Measurements from ENCODE around the gene ZDHHC14.
"Not testable (repeated sequence)": the region's sequence is repeated elsewhere in the genome, so short reads cannot be mapped to it uniquely, and the experiment has no call there.

The ZDHHC14 gene

GRCh38 chr6:157556671-157557430, 175.9 kb downstream of the ZDHHC14 start:
- no peak for DNase-seq

DNA sequence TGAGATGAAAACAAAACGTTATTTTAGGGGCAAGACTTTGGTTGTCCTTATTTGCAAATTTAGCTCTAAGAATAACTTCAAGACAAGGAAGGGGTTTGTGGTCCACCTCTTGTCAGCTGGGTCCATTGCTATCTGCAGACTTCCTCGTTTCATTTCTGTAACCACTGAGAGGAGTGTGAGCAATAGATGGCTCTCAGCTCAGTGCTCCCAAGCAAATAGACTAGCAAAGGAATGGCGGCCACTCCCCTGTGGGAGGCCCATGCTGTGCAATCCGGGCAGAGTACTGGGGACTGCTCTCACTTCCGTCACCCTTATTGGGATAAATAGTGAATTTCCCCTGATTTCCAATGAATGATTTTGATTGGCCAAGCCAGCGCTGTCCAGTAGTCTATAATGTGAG, 176.6 kb downstream of the ZDHHC14 start:
- no peak for DNase-seq

- no peak for DNase-seq
These were observed 177.1 kb downstream of the ZDHHC14 start for GRCh38 chr6:157558049-157558448.

DNA sequence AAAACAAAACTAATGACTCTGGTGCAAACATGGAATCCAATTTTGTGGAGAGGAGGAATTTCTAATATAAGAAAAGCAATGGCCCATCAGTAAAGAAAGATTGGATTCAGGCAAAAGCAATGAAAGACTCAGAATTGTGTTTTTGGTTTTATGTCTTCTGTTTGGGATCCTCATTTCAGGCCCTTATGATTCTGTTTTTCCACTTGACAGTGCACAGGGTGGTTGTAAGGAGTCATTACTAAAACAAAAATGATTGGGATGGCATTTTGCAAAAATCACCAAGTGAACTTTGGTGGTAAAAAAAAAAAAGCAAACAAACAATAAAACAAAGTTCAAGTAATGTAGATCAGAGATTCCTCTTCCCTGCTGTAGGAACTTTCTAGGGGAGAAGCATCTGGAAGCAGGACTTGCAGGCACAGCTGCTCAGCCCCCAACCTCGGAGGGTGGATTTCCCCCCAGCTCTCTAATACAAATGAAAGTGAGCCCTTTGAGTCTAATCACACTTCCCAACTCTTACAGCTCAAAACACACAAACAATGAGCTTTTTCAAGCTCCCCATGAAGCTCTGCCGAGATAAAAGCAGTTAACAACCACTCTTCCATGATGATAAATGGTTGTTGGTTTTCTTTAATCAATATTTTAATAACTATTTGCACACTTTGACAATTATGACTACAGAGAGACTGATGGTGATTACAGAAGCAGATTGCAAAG, 177.7 kb downstream of the ZDHHC14 start:
- DNase-seq = no peak

GRCh38 chr6:157559201-157559756, 178.3 kb downstream of the ZDHHC14 start:
- no peak for DNase-seq

- DNase-seq = not testable (repeated sequence)
These were observed 179.1 kb downstream of the ZDHHC14 start for GRCh38 chr6:157560063-157560462.

GRCh38 chr6:157560691-157561413, 179.9 kb downstream of the ZDHHC14 start:
- DNase-seq = no peak

GRCh38 chr6:157561414-157561790, 180.4 kb downstream of the ZDHHC14 start:
- no peak for DNase-seq

DNA sequence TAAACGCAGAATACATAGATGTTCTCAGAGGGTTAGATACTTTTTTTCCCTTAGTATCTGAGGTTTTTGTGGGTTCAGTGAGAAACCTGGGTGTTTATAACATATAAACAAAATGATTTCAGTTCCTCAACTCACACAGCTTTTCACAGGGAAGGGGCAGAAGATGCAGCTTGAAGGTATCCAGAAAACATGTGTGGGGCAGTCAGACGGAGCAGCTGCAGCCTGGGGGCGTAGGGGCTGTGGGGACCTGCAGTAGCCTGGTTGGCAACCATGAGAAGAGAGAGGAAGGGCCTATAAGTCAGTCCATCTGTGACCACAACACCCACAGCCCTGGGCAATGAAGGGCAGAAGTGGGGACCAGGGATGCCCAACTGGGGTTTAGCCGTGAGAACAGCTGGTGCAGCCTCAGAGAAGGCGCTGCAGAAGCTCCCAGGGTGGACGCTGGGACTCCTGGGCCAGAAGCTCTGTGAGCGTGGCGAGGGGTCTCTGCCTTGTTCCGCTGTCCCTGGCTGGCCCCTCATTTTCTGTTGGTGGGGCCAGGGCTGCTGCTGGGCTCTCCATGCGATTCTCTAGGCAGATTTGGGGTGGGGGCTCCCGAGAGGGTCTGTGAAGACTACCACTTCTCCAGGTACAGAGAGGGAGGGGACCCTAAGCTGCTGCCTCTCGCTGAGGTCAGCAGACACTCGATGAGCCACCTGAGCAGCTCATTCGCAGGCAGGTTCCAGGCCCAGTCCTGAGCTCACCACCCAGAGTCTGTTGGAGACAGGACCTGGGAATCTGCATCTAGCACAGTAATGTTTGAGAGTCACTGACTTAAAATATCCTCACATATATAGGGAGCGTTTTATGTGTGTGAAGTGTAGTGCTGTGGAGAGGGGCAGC, 181.2 kb downstream of the ZDHHC14 start:
- no peak for DNase-seq

DNA sequence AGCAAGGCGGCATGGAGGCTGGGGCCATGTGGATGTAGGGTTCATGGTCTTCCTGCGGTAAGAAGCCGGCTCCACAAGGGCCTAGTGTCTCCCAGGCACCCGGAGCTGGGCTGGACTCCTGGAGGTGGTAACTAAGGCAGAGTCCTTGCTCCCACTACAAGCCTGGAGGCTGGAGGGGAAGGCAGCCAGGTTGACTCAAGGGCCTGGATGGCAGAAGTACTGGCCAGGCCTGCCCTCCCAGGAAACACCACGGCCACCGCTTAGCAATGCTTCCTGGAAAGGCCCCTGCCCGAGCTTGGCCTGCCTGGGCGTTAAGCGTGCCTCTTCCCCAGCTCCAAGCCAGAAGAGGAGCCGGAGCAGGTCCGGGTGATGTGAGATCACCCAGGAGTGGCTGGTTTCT, 182.0 kb downstream of the ZDHHC14 start:
- no peak for DNase-seq

- DNase-seq = no peak
These were observed 182.8 kb downstream of the ZDHHC14 start for GRCh38 chr6:157563611-157564284.

- DNase-seq = no peak
These were observed 187.7 kb downstream of the ZDHHC14 start for GRCh38 chr6:157568702-157569101.

DNA sequence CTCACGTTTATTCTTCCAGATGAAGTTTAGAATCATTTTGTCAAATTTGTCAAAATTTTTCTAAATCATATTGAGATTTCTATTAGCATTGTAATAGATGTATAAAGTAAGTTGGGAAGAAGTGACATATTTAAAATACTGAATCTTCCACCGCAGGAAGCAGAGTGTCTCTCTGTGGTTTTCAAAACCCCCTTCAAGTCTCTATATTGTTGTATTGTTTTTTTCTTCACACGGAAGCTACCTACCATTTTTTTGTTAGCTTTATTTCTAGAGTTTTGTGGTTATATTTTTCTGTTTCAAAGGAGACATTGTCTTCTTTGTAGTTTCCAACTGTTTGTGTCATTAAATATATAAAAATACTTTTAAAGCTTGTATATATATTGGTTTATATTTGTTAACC, 188.6 kb downstream of the ZDHHC14 start:
- no peak for DNase-seq

- no peak for DNase-seq
These were observed 189.1 kb downstream of the ZDHHC14 start for GRCh38 chr6:157570104-157570503.

DNA sequence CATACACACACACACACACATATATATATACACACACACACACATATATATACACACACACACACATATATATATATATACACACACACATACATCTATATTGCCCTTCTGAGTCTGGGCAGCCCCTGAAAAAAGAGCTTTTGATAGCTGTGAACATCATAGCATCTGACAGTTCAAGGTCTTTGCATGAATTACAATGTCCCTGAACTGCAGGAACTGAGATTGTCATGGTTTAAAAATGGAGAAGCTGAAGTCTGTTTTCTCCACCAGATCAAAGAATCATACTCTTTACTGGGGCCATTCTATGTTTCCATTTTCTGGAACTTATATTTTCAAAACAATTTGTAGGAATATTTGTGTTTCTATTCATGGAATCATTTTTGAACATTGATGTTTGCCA, 189.8 kb downstream of the ZDHHC14 start:
- DNase-seq = peak; percentile 52

- no peak for DNase-seq
These were observed 190.3 kb downstream of the ZDHHC14 start for GRCh38 chr6:157571269-157571668.

DNA sequence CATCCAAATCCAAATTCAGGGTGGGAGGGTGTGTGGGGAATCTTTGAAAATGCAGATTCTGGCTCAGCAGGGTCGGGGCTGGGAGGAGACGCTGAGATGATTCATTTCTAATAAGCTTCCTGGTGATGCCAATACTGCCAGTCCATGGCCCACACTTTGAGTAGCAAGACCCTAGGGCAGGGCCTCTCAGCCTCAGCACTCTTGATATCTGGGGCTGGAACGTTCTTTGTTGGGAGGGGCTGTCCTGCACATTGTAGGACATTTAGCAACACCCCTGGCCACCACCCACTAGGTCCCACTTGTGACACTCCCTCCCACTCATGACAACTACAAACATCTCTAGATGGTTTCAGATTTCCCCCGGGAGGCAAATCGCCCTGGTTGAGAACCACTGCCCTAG, 191.0 kb downstream of the ZDHHC14 start:
- DNase-seq = no peak

- no peak for DNase-seq
These were observed 193.9 kb downstream of the ZDHHC14 start for GRCh38 chr6:157574851-157575424.

- no peak for DNase-seq
These were observed 194.6 kb downstream of the ZDHHC14 start for GRCh38 chr6:157575436-157576145.

GRCh38 chr6:157576991-157577390, 196.0 kb downstream of the ZDHHC14 start:
- DNase-seq = not testable (repeated sequence)

GRCh38 chr6:157578527-157578926, 197.5 kb downstream of the ZDHHC14 start:
- DNase-seq = not testable (repeated sequence)

Measured in eye (tissue), 1 donor.